Ascending aorta (tissue), 2 donors: ENCODE results near the gene ERN1. TPM values are rescaled to one million over a fixed set of nuclear protein-coding genes. Genes with fewer than 3 reads are reported as not detected.
"Not testable (repeated sequence)": the region's sequence is repeated elsewhere in the genome, so short reads cannot be mapped to it uniquely, and the experiment has no call there.

Source experiments
- DNase-seq, 2 donors: peaks; one replicate each; pipeline ENCODE4 v3.0.0-alpha.2; 2019; ENCODE audit warnings: low spot score in 2 of 2
- H3K27ac ChIP-seq, 2 donors: fragments of 200-600 bp; sonication (generic); one replicate each; pipeline ENCODE4 v1.5.1; 2016 to 2017; ENCODE audit warnings: mild to moderate bottlenecking in 1 of 2
- H3K27me3 ChIP-seq: fragments of 200-600 bp; sonication (generic); one replicate; pipeline ENCODE4 v1.5.1; 2017
- H3K36me3 ChIP-seq, 2 donors: fragments of 200-600 bp; sonication (generic); one replicate each; pipeline ENCODE4 v1.5.1; 2016
- H3K4me1 ChIP-seq, 2 donors: fragments of 200-600 bp; sonication (generic); one replicate each; pipeline ENCODE4 v1.5.1; 2016 to 2017; ENCODE audit warnings: mild to moderate bottlenecking in 1 of 2
- H3K4me3 ChIP-seq, 2 donors: fragments of 200-600 bp; sonication (generic); one replicate each; pipeline ENCODE4 v1.5.1; 2016 to 2017; ENCODE audit warnings: mild to moderate bottlenecking in 1 of 2
- H3K9me3 ChIP-seq, 2 donors: fragments of 200-600 bp; sonication (generic); one replicate each; pipeline ENCODE4 v1.5.1; 2016
- intact Hi-C: fragments of 100-400 bp; cut with DNase I; formaldehyde crosslinking; loops from one replicate; pipeline ENCODE4 v1.15.1; 2023
- total RNA-seq: library from RNA; depleted of rRNA; stranded (reverse); fragments of >200 nt; gene quantifications from one replicate; pipeline ENCODE4 v1.1.0, GENCODE V29; 2016
- TF ChIP-seq, protein P1 (sequence below), 3 experiments: fragments of 200-600 bp in 2 of 3; fragments of 450-650 bp in 1 of 3; sonication (generic) in 2 of 3; IDR thresholded peaks; one replicate each; pipeline ENCODE4 v1.5.1; 2016 to 2019; ENCODE audit warnings: antibody characterized with exemption in 3 of 3, mild to moderate bottlenecking in 1 of 3, moderate library complexity in 1 of 3

The ERN1 gene
- total RNA-seq = 26.5 TPM

DNA sequence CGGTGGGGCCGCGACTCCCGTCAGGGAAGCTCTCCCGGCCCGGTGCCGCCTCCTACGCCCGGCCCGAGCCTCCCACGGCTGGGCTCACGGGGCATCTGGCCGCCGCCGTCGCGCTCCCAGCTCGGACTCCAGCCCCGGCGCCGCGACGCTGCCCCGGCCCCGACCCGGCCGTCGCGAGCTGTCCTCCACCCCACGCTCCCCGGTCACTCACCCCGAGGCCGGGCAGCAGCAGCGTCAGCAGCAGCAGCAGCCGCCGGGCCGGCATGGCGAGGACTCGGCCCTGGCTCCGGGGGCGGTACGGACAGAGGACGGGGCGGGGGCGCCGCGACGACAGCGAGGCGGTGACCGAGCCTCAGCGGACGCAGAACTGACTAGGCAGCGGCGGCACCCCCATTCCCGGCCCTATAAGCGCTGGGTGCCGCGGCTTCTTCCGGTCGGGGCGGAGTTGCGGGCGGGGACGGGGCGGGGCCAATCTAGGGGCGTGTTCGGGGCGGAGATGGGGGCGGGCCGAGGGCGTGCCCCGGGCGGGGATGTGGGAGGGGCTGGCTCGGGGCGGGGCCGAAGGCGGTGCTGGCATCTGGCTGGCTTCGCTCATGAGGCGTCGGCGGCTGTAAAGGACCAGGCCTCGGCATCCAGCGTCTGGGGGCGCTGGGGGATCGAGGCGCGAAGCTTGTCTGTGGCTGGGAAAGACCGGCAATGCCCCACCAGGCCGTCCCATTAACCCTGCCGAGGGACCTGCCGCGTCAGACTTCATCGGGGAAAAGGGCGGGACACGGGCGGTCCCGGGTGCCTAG lies at the start of gene ERN1:
Gene ERN1 (minus strand): TSS at position 380 of the 794 bp plus-strand sequence. CDS start 115 bp downstream, at position 265.
- peak; percentile 73 to 97 for DNase-seq
- H3K27me3 ChIP-seq = no peaks in the 10 kb centered on the region
- no peaks in the 10 kb centered on the region for H3K9me3 ChIP-seq
- H3K27ac ChIP-seq = peak within 1 kb of the TSS; percentile 98 to 100
- TF ChIP-seq, protein P1, sequence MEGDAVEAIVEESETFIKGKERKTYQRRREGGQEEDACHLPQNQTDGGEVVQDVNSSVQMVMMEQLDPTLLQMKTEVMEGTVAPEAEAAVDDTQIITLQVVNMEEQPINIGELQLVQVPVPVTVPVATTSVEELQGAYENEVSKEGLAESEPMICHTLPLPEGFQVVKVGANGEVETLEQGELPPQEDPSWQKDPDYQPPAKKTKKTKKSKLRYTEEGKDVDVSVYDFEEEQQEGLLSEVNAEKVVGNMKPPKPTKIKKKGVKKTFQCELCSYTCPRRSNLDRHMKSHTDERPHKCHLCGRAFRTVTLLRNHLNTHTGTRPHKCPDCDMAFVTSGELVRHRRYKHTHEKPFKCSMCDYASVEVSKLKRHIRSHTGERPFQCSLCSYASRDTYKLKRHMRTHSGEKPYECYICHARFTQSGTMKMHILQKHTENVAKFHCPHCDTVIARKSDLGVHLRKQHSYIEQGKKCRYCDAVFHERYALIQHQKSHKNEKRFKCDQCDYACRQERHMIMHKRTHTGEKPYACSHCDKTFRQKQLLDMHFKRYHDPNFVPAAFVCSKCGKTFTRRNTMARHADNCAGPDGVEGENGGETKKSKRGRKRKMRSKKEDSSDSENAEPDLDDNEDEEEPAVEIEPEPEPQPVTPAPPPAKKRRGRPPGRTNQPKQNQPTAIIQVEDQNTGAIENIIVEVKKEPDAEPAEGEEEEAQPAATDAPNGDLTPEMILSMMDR (IDR thresholded peaks at IDR 0.05) = peak in 2 of 3 experiments; percentile 10 to 13
- no peaks in the 10 kb centered on the region for H3K36me3 ChIP-seq
- peak within 1 kb of the TSS; percentile 94 to 96 for H3K4me3 ChIP-seq
- H3K4me1 ChIP-seq = peaks cover 3 to 16% of the 10 kb centered on the region in 2 donors
- intact Hi-C loops = loop anchor here (1.0 to 5.0 kb wide), 3 partner anchors 15 to 132 kb away; partner anchors contain the start of gene TEX2

DNA sequence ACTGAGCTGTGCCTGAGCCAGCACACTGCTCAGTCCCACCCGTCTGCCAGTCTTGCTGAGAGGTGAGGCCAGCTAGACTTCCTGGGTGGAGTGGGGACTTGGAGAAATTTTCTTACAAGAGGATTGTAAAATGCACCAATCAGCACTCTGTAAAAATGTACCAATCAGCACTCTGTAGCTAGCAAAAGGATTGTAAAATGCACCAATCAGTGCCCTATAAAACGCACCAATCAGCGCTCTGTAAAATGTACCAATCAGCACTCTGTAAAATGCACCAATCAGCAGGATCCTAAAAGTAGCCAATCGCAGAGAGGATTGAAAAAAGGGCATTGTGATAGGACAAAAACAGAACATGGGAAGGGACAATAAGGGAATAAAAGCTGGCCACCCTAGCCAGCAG lies 49.1 kb upstream of the ERN1 start:
- H3K27ac ChIP-seq = not testable (repeated sequence)
- peaks cover 17 to 57% of the 10 kb centered on the region in 2 donors for H3K4me1 ChIP-seq

DNA sequence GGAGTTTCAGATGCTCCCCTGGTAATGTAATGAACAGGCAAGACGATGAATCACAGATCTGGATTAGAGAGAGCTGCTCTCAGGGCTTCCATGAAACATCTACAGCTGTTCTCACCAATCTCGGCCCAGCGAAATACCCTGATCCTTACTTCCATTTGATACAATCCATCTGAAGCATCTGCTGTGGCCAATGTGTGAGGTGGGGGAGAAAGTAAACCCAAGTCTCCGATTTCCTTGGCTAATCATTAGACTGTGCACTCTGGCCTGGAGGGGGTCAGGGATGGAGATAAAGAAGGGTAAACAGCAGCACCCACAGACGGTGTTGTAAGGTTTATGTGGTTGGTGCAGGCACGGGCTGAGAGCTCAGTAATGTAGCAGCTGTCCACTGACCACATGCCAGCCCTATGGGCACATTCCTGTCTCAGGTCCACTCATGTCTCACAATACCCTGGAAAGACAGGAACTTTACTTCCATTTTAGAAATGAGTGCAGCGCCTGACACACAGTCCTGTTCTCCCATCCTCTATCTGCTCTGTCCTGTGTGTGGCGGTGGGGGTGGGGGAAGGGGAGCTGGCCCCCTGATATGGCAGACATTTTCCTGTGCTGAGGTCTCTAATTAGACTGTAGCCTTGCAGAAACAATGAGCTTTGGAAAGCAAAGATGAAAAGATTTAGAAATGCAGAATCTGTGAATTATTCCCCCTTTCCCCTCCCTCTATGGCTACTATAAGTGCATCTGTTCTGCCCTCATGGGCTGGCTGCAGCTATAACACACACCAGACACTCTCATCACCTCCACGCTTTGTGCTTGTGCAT lies 48.3 kb upstream of the ERN1 start:
- Histone ChIP-seq H3K36me3 (peaks cover 0 to 4% of the 10 kb centered on the region in 2 donors), H3K4me1 (peaks cover 17 to 58% of the 10 kb centered on the region in 2 donors), H3K27me3 (no peaks in the 10 kb centered on the region), H3K4me3 (no peak overlapping the region), H3K27ac (peak overlapping the region; percentile 84 to 85), H3K9me3 (no peaks in the 10 kb centered on the region)
- no peak for DNase-seq
- intact Hi-C loops = loop anchor here (5.0 kb wide), 1 partner anchor 54 kb away; no protein-coding TSS in a partner anchor
- TF ChIP-seq, protein P1 (IDR thresholded peaks at IDR 0.05) = no peak

More for the DNA sequence above, 49.1 kb upstream of the ERN1 start:
- H3K27me3 ChIP-seq, H3K9me3 ChIP-seq, H3K36me3 ChIP-seq, DNase-seq, H3K4me3 ChIP-seq: not testable (repeated sequence)
- intact Hi-C loops = loop anchor here (5.0 kb wide), 1 partner anchor 53 kb away; no protein-coding TSS in a partner anchor

DNA sequence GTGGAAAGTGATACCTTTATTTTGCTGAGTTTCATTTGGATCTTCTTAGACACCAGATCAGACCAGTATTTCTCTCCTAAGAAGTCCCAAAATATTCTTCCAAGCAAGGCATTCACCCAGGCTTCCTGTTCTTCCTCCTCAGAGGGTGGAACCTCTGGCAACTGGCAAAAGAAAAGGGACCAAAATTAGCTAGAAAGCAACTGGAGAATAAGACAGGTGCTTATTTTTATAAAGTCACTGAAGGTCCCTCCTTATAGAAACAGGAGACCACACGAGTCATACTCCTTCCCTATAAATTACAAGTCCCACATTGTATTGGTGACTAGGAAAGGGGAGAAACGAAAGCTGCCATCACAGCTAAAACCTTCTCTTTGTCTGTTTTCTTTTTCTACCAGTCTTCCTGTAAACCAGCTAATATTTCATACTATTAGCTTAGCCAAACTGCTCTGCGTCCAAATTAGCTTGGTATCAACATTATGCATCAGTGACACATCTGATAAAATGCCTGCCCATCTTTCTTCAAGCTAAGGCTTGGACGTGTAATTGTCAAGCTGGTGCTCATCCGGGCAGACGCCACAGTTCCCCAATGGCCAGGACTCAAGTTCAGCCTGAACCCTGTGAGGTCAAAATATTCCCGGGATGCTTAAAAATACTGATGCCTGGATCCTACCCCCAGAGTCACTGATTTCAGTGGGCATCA lies 47.5 kb upstream of the ERN1 start:
- no peaks in the 10 kb centered on the region for H3K27me3 ChIP-seq
- intact Hi-C loops = loop anchor here (2.0 to 5.0 kb wide), 3 partner anchors 31 to 85 kb away; partner anchors contain the start of gene TEX2
- H3K9me3 ChIP-seq = no peaks in the 10 kb centered on the region
- no peak overlapping the region for H3K4me3 ChIP-seq
- peak overlapping the region; percentile 84 to 85 for H3K27ac ChIP-seq
- H3K4me1 ChIP-seq = peaks cover 17 to 58% of the 10 kb centered on the region in 2 donors
- DNase-seq = no peak
- TF ChIP-seq, protein P1 (IDR thresholded peaks at IDR 0.05) = no peak
- peaks cover 0 to 4% of the 10 kb centered on the region in 2 donors for H3K36me3 ChIP-seq

DNA sequence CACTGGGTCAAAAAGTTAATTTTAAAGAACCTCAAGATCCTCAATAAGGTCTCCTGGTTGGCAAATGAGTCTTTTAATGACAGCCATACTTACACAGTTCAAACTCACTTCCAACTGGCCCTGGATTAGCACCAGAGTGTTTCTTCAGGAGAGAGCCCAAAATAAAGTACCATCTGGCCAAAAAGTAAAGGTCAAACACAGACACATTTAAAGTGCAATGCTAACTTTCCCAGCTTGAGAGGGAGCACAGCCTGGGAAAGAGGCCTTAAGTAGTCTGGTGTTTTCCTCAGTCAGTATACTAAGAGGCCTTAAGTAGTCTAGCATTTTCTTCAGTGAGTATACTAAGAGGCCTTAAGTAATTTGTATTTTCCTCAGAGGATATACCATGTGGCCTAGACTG lies 46.6 kb upstream of the ERN1 start:
- Histone ChIP-seq H3K27me3 (no peaks in the 10 kb centered on the region), H3K9me3 (no peaks in the 10 kb centered on the region), H3K36me3 (peaks cover 1 to 4% of the 10 kb centered on the region in 2 donors), H3K4me1 (peaks cover 17 to 58% of the 10 kb centered on the region in 2 donors), H3K4me3 (no peak overlapping the region), H3K27ac (peak overlapping the region; percentile 84 to 85)
- DNase-seq = no peak
- intact Hi-C loops = loop anchor here (2.0 to 5.0 kb wide), 3 partner anchors 30 to 86 kb away; partner anchors contain the start of gene TEX2
- TF ChIP-seq, protein P1 (IDR thresholded peaks at IDR 0.05) = no peak
